WTC11 (cell line): Measurements from ENCODE around the gene RPUSD3. TPM values are rescaled to one million over a fixed set of nuclear protein-coding genes. Genes with fewer than 3 reads are reported as not detected.

Experiments
- ATAC-seq: fragments of 200-7000 bp; cut with Tn5 transposase; 2 replicates; pipeline ENCODE4 v1.10.0; 2021; ENCODE audit warnings: mild to moderate bottlenecking, moderate library complexity
- CTCF ChIA-PET: fragments of 300-600 bp; sonication (Branson Sonifier 250); formaldehyde crosslinking; loops from one replicate; lab custom pipeline; 2021; ENCODE audit warnings: antibody characterized with exemption; lab: Charles Lee
- POLR2A ChIA-PET: fragments of 350-600 bp; sonication (Branson Sonifier 250); formaldehyde crosslinking; loops from one replicate; lab custom pipeline; 2021; ENCODE audit warnings: antibody characterized with exemption; lab: Charles Lee
- DNase-seq: peaks from one replicate; pipeline ENCODE4 v3.0.0; 2021; ENCODE audit warnings: low spot score
- H3K27ac Mint-ChIP-seq: 2 replicates; pipeline ENCODE4 v1.8.0; 2021; ENCODE audit warnings: mixed read lengths
- H3K27me3 Mint-ChIP-seq: 2 replicates; pipeline ENCODE4 v1.8.0; 2021; ENCODE audit warnings: low read depth, mild to moderate bottlenecking, moderate library complexity, mixed read lengths
- H3K36me3 Mint-ChIP-seq: 2 replicates; pipeline ENCODE4 v1.8.0; 2021; ENCODE audit warnings: mixed read lengths
- H3K4me1 Mint-ChIP-seq: 2 replicates; pipeline ENCODE4 v1.8.0; 2022; ENCODE audit warnings: mixed read lengths
- H3K4me3 Mint-ChIP-seq: 2 replicates; pipeline ENCODE4 v1.8.0; 2021; ENCODE audit warnings: mild to moderate bottlenecking, moderate library complexity, mixed read lengths
- H3K9me3 Mint-ChIP-seq: 2 replicates; pipeline ENCODE4 v1.8.0; 2021; ENCODE audit warnings: mixed read lengths
- ATF1 ChIP-seq: sonication (generic); formaldehyde crosslinking; IDR thresholded peaks from 2 replicates; pipeline ENCODE4 v1.8.1; 2023; ENCODE audit warnings: mild to moderate bottlenecking, moderate library complexity, missing genetic modification reagents
- CBFB ChIP-seq: sonication (generic); formaldehyde crosslinking; IDR thresholded peaks from 2 replicates; pipeline ENCODE4 v1.8.1; 2022; ENCODE audit warnings: mild to moderate bottlenecking, low read depth, missing genetic modification reagents
- CDX4 ChIP-seq: fragments of 250-450 bp; sonication (Bioruptor Pico); IDR thresholded peaks from 2 replicates; pipeline ENCODE4 v1.9.0; 2021; ENCODE audit warnings: moderate library complexity, mild to moderate bottlenecking, inconsistent platforms, borderline replicate concordance
- CREB1 ChIP-seq: sonication (generic); formaldehyde crosslinking; IDR thresholded peaks from 2 replicates; pipeline ENCODE4 v1.8.0; 2023; ENCODE audit warnings: mild to moderate bottlenecking, missing genetic modification reagents
- ESRRA ChIP-seq: sonication (generic); formaldehyde crosslinking; IDR thresholded peaks from 2 replicates; pipeline ENCODE4 v1.8.1; 2022; ENCODE audit warnings: mild to moderate bottlenecking, missing genetic modification reagents, borderline replicate concordance
- FOXJ3 ChIP-seq: sonication (generic); formaldehyde crosslinking; IDR thresholded peaks from 2 replicates; pipeline ENCODE4 v1.9.0; 2021; ENCODE audit warnings: missing genetic modification reagents, mild to moderate bottlenecking, borderline replicate concordance
- GTF2I ChIP-seq: fragments of 250-450 bp; sonication (Bioruptor Pico); conservative IDR thresholded peaks from 2 replicates; pipeline ENCODE4 v1.4.0; 2021; ENCODE audit warnings: mild to moderate bottlenecking
- JUN ChIP-seq: sonication (generic); formaldehyde crosslinking; IDR thresholded peaks from 2 replicates; pipeline ENCODE4 v1.8.0; 2023; ENCODE audit warnings: mild to moderate bottlenecking, missing genetic modification reagents
- MXD4 ChIP-seq: fragments of 250-450 bp; sonication (Bioruptor Pico); IDR thresholded peaks from 2 replicates; pipeline ENCODE4 v1.8.0; 2021; ENCODE audit warnings: mild to moderate bottlenecking, moderate library complexity, borderline replicate concordance
- PRRX2 ChIP-seq: fragments of 250-450 bp; sonication (Bioruptor Pico); IDR thresholded peaks from 2 replicates; pipeline ENCODE4 v1.8.0; 2021; ENCODE audit warnings: mild to moderate bottlenecking
- TCF7 ChIP-seq: sonication (generic); formaldehyde crosslinking; IDR thresholded peaks from 2 replicates; pipeline ENCODE4 v1.8.0; 2022; ENCODE audit warnings: mild to moderate bottlenecking, low read depth, missing genetic modification reagents, moderate library complexity
- TP53 ChIP-seq: sonication (generic); formaldehyde crosslinking; IDR thresholded peaks from 2 replicates; pipeline ENCODE4 v1.8.1; 2023; ENCODE audit warnings: mild to moderate bottlenecking, missing genetic modification reagents
- ZBTB43 ChIP-seq: sonication (generic); formaldehyde crosslinking; IDR thresholded peaks from 2 replicates; pipeline ENCODE4 v1.8.1; 2023; ENCODE audit warnings: mild to moderate bottlenecking, missing genetic modification reagents
- ZNF219 ChIP-seq: sonication (generic); formaldehyde crosslinking; IDR thresholded peaks from 2 replicates; pipeline ENCODE4 v1.8.0; 2023; ENCODE audit warnings: missing genetic modification reagents, mild to moderate bottlenecking, borderline replicate concordance
- ZNF317 ChIP-seq: sonication (generic); formaldehyde crosslinking; IDR thresholded peaks from 2 replicates; pipeline ENCODE4 v1.8.1; 2023; ENCODE audit warnings: low read depth, mild to moderate bottlenecking, moderate library complexity, missing genetic modification reagents, borderline replicate concordance
- ZNF425 ChIP-seq: fragments of 250-450 bp; sonication (Bioruptor Pico); conservative IDR thresholded peaks from 2 replicates; pipeline ENCODE4 v1.9.0; 2021; ENCODE audit warnings: mild to moderate bottlenecking
- ZNF671 ChIP-seq: fragments of 250-450 bp; sonication (Bioruptor Pico); IDR thresholded peaks from 2 replicates; pipeline ENCODE4 v1.8.0; 2021; ENCODE audit warnings: mild to moderate bottlenecking
- total RNA-seq: library from RNA; stranded (reverse); gene quantifications from 3 replicates; pipeline ENCODE4 v1.2.3, GENCODE V29; 2021
- TF ChIP-seq, protein P1 (sequence below): sonication (generic); formaldehyde crosslinking; IDR thresholded peaks from 2 replicates; pipeline ENCODE4 v1.8.1; 2023; ENCODE audit warnings: mild to moderate bottlenecking, missing genetic modification reagents, moderate library complexity
- TF ChIP-seq, protein P2 (sequence below): sonication (generic); formaldehyde crosslinking; IDR thresholded peaks from 2 replicates; pipeline ENCODE4 v1.8.0; 2023; ENCODE audit warnings: missing genetic modification reagents, mild to moderate bottlenecking, borderline replicate concordance
- TF ChIP-seq, protein P3 (sequence below): fragments of 250-450 bp; sonication (Bioruptor Pico); IDR thresholded peaks from 2 replicates; pipeline ENCODE4 v2.1.2; 2022; ENCODE audit warnings: mild to moderate bottlenecking, moderate library complexity

RPUSD3 gene
- total RNA-seq, 1 experiment from 2014 or later = 95.5 TPM

DNA sequence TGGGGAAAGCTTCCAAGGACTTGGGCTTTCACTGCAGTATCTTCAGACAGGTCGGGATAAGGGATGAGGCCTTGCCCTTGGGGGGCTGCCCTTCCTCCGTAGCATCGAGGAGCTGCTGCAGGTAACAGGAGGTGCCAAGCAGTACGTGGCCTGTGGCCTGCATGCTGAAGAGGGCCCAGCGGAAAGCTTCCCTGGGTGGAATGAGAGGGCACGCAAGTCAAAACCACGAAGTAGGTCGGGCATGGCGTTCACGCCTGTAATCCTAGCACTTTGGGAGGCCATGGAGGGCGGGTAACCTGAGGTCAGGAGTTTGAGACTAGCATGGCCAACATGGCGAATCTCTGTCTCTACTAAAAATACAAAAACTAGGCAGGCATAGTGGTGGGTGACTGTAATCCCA is 23.3 kb upstream of the RPUSD3 start:
- ChIA-PET CTCF (interaction anchor here (1.8 kb wide), 1 partner anchor 79 kb away, joined by 5 read pairs; no protein-coding TSS in a partner anchor), POLR2A (no interaction called here)
- Mint-ChIP-seq H3K27me3 (peaks cover 12% of the 10 kb centered on the region), H3K4me1 (peaks cover 3% of the 10 kb centered on the region), H3K27ac (no peak overlapping the region), H3K36me3 (no peaks in the 10 kb centered on the region), H3K9me3 (no peaks in the 10 kb centered on the region), H3K4me3 (no peak overlapping the region)
- no peak for TF ChIP-seq PRRX2 (CRISPR knock-in tag)
- TF ChIP-seq MXD4 (CRISPR knock-in tag) = no peak
- no peak for TF ChIP-seq GTF2I (CRISPR knock-in tag)
- no peak for TF ChIP-seq ZNF671 (CRISPR knock-in tag)
- TF ChIP-seq JUN (CRISPR knock-in tag) = no peak
- no peak for TF ChIP-seq ZBTB43
- no peak for TF ChIP-seq ESRRA (CRISPR knock-in tag)
- no peak for TF ChIP-seq ZNF317 (CRISPR knock-in tag)
- no peak for TF ChIP-seq FOXJ3 (CRISPR knock-in tag)
- no peak for TF ChIP-seq TCF7 (CRISPR knock-in tag)
- TF ChIP-seq, protein P1, sequence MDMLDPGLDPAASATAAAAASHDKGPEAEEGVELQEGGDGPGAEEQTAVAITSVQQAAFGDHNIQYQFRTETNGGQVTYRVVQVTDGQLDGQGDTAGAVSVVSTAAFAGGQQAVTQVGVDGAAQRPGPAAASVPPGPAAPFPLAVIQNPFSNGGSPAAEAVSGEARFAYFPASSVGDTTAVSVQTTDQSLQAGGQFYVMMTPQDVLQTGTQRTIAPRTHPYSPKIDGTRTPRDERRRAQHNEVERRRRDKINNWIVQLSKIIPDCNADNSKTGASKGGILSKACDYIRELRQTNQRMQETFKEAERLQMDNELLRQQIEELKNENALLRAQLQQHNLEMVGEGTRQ (CRISPR knock-in tag) = no peak
- no peak for TF ChIP-seq ATF1 (CRISPR knock-in tag)
- no peak for TF ChIP-seq ZNF425 (CRISPR knock-in tag)
- TF ChIP-seq, protein P2, sequence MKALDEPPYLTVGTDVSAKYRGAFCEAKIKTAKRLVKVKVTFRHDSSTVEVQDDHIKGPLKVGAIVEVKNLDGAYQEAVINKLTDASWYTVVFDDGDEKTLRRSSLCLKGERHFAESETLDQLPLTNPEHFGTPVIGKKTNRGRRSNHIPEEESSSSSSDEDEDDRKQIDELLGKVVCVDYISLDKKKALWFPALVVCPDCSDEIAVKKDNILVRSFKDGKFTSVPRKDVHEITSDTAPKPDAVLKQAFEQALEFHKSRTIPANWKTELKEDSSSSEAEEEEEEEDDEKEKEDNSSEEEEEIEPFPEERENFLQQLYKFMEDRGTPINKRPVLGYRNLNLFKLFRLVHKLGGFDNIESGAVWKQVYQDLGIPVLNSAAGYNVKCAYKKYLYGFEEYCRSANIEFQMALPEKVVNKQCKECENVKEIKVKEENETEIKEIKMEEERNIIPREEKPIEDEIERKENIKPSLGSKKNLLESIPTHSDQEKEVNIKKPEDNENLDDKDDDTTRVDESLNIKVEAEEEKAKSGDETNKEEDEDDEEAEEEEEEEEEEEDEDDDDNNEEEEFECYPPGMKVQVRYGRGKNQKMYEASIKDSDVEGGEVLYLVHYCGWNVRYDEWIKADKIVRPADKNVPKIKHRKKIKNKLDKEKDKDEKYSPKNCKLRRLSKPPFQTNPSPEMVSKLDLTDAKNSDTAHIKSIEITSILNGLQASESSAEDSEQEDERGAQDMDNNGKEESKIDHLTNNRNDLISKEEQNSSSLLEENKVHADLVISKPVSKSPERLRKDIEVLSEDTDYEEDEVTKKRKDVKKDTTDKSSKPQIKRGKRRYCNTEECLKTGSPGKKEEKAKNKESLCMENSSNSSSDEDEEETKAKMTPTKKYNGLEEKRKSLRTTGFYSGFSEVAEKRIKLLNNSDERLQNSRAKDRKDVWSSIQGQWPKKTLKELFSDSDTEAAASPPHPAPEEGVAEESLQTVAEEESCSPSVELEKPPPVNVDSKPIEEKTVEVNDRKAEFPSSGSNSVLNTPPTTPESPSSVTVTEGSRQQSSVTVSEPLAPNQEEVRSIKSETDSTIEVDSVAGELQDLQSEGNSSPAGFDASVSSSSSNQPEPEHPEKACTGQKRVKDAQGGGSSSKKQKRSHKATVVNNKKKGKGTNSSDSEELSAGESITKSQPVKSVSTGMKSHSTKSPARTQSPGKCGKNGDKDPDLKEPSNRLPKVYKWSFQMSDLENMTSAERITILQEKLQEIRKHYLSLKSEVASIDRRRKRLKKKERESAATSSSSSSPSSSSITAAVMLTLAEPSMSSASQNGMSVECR = no peak
- TF ChIP-seq CDX4 (CRISPR knock-in tag) = no peak
- TF ChIP-seq ZNF219 (CRISPR knock-in tag) = no peak
- TF ChIP-seq, protein P3, sequence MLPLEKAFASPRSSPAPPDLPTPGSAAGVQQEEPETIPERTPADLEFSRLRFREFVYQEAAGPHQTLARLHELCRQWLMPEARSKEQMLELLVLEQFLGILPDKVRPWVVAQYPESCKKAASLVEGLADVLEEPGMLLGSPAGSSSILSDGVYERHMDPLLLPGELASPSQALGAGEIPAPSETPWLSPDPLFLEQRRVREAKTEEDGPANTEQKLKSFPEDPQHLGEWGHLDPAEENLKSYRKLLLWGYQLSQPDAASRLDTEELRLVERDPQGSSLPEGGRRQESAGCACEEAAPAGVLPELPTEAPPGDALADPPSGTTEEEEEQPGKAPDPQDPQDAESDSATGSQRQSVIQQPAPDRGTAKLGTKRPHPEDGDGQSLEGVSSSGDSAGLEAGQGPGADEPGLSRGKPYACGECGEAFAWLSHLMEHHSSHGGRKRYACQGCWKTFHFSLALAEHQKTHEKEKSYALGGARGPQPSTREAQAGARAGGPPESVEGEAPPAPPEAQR = no peak
- no peak for TF ChIP-seq TP53 (CRISPR knock-in tag)
- no peak for TF ChIP-seq CREB1
- TF ChIP-seq CBFB (CRISPR knock-in tag) = no peak
- no peak for ATAC-seq
- no peak for DNase-seq
